NB4 (cell line): ENCODE data around the gene EIF5A.

Experiments used
- CTCF ChIP-seq: IDR thresholded peaks from one replicate; pipeline ENCODE4 v1.5.1; 2012; ENCODE audit warnings: low read depth, low read length
- POLR2A ChIP-seq: IDR thresholded peaks from 2 replicates; pipeline ENCODE4 v1.6.1; 2011; ENCODE audit warnings: mild to moderate bottlenecking; ENCODE audit not compliant: insufficient read length; ENCODE audit errors: extremely low read depth

GRCh38 chr17:7313088-7313889 is 5.9 kb downstream of the EIF5A start:
- TF ChIP-seq POLR2A (no peak), CTCF (no peak)
